ENCODE results near the gene CELA3A. TPM values are rescaled to one million over a fixed set of nuclear protein-coding genes. Genes with fewer than 3 reads are reported as not detected.
A peak's percentile ranks its signal among the peaks of the same experiment; 100 is the strongest.

Gene CELA3A
- polyA plus RNA-seq, 1 donor (not counting 4 experiments of a cell fraction or from before 2014, with no cell fraction given): not detected

- H2AFZ ChIP-seq (ENCODE audit: control insufficient read depth, low read length): peak overlapping the region; percentile 2
- no peak overlapping the region for H3K27ac ChIP-seq (ENCODE audit: control insufficient read depth, insufficient read depth, low read length)
- H3K4me2 ChIP-seq (ENCODE audit: control insufficient read depth, extremely low read depth, insufficient read depth, low read depth, low read length): peak overlapping the region; percentile 47
These were observed 38.8 kb downstream of the CELA3A start for GRCh38 chr1:22040286-22040623.

GRCh38 chr1:22041505-22041904, 40.0 kb downstream of the CELA3A start:
- Histone ChIP-seq H3K4me2 (ENCODE audit: control insufficient read depth, extremely low read depth, insufficient read depth, low read depth, low read length) (peak overlapping the region; percentile 65), H3K4me1 (ENCODE audit: control insufficient read depth, extremely low read depth, insufficient read depth, low read length) (peaks cover 55% of the 10 kb centered on the region), H3K9ac (ENCODE audit: control insufficient read depth, extremely low read depth, insufficient read depth, low read length) (no peak overlapping the region), H3K27ac (ENCODE audit: control insufficient read depth, insufficient read depth, low read length) (peak overlapping the region; percentile 52), H3K9me3 (ENCODE audit: control insufficient read depth, low read depth, low read length) (peaks cover 2% of the 10 kb centered on the region), H3K36me3 (ENCODE audit: control insufficient read depth in 2 of 2, extremely low read depth in 1 of 2, insufficient read depth in 2 of 2, low read length in 2 of 2) (no peaks in the 10 kb centered on the region), H3K4me3 (ENCODE audit: control insufficient read depth in 2 of 3, extremely low read depth in 1 of 3, insufficient read depth in 2 of 3, low read depth in 1 of 3, low read length in 3 of 3) (no peak overlapping the region), H3K79me2 (ENCODE audit: control insufficient read depth, insufficient read depth, low read length) (no peaks in the 10 kb centered on the region), H3K9me1 (ENCODE audit: control insufficient read depth, extremely low read depth, insufficient read depth, low read length) (peaks cover 4% of the 10 kb centered on the region), H2AFZ (ENCODE audit: control insufficient read depth, low read length) (no peak overlapping the region), H4K20me1 (ENCODE audit: control insufficient read depth, extremely low read depth, insufficient read depth, low read length) (peaks cover 2% of the 10 kb centered on the region), H3K27me3 (ENCODE audit: control insufficient read depth, extremely low read depth, insufficient read depth, low read length) (no peaks in the 10 kb centered on the region)
- no peak for DNase-seq (ENCODE audit: low read depth, low spot score)
- FAIRE-seq: peak; percentile 89
- dilution Hi-C loops (cut with MboI; ENCODE audit: extremely low pct_ligation_motif_present, low sequenced_read_pairs): no loop called here
- TF ChIP-seq EZH2 (IDR thresholded peaks at IDR 0.05; ENCODE audit: low read length) (no peak), CTCF (optimal IDR thresholded peaks at IDR 0.05 in 1 of 3, IDR thresholded peaks at IDR 0.05 in 1 of 3, conservative IDR thresholded peaks at IDR 0.05 in 1 of 3; ENCODE audit: extremely low read depth in 1 of 3, insufficient read depth in 2 of 3, low read length in 3 of 3) (no peak)

More at GRCh38 chr1:22040286-22040623, 38.8 kb downstream of the CELA3A start:
- no peak for TF ChIP-seq CTCF (optimal IDR thresholded peaks at IDR 0.05 in 1 of 3, IDR thresholded peaks at IDR 0.05 in 1 of 3, conservative IDR thresholded peaks at IDR 0.05 in 1 of 3; ENCODE audit: extremely low read depth in 1 of 3, insufficient read depth in 2 of 3, low read length in 3 of 3)
- Histone ChIP-seq H3K4me1 (ENCODE audit: control insufficient read depth, extremely low read depth, insufficient read depth, low read length) (peaks cover 51% of the 10 kb centered on the region), H3K79me2 (ENCODE audit: control insufficient read depth, insufficient read depth, low read length) (no peaks in the 10 kb centered on the region), H4K20me1 (ENCODE audit: control insufficient read depth, extremely low read depth, insufficient read depth, low read length) (peaks cover 2% of the 10 kb centered on the region), H3K9ac (ENCODE audit: control insufficient read depth, extremely low read depth, insufficient read depth, low read length) (no peak overlapping the region), H3K4me3 (ENCODE audit: control insufficient read depth in 2 of 3, extremely low read depth in 1 of 3, insufficient read depth in 2 of 3, low read depth in 1 of 3, low read length in 3 of 3) (no peak overlapping the region), H3K9me3 (ENCODE audit: control insufficient read depth, low read depth, low read length) (no peaks in the 10 kb centered on the region), H3K36me3 (ENCODE audit: control insufficient read depth in 2 of 2, extremely low read depth in 1 of 2, insufficient read depth in 2 of 2, low read length in 2 of 2) (no peaks in the 10 kb centered on the region), H3K9me1 (ENCODE audit: control insufficient read depth, extremely low read depth, insufficient read depth, low read length) (peaks cover 4% of the 10 kb centered on the region), H3K27me3 (ENCODE audit: control insufficient read depth, extremely low read depth, insufficient read depth, low read length) (no peaks in the 10 kb centered on the region)
- dilution Hi-C loops (cut with MboI; ENCODE audit: extremely low pct_ligation_motif_present, low sequenced_read_pairs): no loop called here
- DNase-seq (ENCODE audit: low read depth, low spot score) (no peak), FAIRE-seq (no peak)

Measured in keratinocyte (primary cell).